ENCODE data around the gene OCA2.
A peak's percentile ranks its signal among the peaks of the same experiment; 100 is the strongest.
"Not testable (repeated sequence)": the region's sequence is repeated elsewhere in the genome, so short reads cannot be mapped to it uniquely, and the experiment has no call there.

Gene OCA2

DNA sequence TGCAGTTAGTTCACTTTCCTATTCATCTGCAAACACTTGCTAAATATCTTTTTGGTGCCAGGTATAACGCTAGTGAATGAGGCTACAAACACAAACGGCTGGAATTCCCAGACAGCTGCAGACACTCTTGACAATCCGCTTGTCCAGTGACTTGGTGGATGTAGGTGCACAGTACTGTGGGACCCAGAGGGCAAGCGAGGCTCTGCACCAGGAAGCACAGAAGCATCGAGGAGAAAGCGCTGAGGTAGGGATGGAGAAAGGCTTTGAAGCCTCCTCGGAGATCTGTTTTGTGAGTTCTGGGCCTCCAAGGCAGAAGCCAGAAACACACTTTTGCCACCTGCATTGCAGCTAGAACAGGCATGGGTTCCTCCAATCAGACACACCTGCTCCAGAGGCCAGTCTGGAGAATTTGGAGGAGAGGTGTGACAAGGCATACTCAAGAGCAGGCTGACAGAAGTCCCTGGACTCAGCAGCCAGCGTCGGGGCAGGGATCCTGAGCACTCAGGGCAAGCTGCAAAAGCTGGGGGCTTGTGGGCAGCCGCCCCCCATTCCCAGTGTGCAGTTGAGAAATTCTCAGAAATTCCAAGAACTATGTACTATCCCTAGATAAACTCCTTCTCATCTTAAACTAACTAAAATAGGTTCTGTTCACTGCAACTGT is 232.5 kb downstream of the OCA2 start:
- DNase-seq = no peak

DNA sequence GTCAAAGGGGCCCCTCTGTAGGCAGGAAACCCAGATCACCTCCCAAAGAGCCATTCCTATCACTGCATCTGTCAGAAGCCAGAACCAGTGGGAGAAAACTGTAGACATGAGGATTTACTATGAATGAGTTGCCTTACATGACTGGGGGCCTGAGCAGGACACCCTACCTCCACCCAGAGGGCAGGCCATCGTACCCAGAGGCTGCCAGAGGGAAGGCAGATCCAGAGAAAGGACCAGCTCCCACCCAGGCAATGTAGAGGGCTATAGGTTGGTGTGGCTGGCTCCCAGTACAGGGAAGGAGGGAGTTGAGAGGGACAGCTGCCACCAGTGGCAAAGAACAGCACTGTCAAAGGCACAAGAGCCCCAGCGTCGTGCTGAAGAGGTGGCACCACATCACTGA is 233.2 kb downstream of the OCA2 start:
- no peak for DNase-seq

DNA sequence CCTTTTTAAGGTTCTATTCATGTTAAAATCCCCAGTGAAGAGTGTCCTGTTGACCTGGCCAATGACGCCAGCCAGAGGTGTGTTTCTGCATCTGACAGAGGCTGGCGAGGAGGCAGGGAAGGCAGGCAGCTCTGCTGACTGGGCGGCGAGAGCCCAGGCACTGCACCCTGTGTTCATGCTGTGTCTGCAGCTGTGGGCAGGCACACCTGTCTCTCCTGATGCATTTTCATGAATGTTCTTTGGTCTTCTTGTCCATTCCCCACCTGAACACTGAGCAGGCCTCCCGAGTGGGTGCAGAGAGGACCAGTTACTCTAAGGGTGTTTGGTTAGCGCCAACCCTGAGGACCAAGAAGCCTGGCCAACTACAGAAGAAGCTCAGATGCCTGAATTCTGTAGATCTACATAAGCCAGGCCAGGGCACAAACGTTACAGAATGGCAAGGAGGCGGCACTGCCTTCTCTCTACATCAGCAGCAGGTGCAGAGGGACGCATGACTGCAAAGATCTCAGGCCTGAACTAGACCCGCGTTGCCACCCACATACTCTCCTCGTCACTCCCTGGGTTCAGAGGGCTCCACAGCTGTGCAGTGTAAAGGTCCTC is 233.7 kb downstream of the OCA2 start:
- no peak for DNase-seq

DNA sequence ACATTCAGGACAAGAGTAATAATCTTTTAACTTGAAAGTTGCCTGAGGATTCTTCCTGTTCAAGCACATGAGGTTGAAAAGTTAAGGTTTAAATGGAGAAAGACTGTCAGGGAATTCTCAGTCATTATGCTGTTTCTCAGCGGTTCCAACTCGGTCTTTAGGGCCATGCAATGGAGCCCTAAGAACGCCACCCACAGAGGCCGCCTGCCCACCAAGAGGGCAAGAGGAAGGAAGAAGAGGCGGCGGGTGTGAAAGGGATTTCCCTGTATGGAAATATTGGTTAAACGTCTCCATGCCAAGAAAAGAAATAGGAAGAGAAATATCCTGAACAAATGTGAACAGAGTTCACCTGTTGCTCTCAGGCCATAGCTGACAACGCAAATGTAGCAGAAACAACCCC is 234.4 kb downstream of the OCA2 start:
- no peak for DNase-seq

DNA sequence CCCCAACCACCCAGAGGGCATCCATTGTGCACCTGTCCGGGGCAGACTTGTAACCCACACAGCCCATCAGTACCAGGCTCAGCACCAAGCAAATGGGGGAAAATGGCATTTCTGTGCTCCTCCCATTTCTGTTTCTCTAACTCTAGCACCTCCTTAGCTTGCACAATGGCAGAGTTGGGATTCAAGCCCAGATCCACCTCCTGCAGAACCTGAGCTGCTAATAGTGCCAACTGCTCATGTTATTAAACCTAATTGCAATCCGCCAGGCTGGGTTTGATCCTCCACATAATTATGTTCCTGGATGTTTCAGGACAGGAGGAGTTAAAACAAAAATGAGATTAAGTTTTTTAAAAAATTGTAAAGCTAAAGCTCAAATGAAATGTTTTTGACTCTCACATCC is 235.0 kb downstream of the OCA2 start:
- no peak for DNase-seq

DNA sequence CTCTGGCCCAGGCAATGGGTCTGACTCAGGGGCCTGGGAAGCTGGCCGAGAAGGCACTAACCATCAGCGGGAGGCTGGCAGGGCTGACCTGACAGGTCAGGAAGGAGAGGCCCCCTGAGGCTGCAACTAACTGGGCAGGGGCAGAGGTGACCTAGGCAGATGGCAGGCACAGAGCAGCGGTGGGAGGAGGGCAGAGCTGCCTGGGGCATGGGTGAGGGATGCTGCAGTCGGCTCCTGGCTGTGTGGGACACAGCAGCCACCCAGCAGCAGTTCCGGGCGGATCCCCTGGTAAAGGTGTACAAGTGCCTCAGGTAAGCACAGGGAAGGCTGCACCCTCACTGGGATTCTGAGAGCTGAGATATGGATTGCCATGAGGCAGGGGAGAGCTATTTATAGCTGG is 236.1 kb downstream of the OCA2 start:
- no peak for DNase-seq

DNA sequence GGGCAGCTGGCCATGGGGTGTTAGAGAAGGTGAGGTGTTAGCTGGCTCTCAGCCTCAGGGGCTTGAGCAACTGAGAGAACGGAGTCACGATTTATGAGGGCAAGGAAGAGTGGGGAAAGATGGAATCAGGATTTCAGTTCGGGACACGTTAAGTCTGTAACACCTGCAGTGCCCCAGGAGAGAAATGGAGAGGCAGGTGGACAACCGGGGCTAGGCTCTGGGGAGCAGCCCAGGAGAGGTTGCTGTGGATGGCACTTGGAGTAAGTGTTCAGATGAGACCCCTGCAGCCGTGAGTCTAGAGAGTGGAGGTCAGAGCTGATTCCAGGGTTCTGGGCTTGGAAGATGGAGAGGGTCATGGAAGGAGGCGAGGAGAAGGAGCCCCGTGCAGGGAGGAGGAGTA is 237.9 kb downstream of the OCA2 start:
- no peak for DNase-seq

DNA sequence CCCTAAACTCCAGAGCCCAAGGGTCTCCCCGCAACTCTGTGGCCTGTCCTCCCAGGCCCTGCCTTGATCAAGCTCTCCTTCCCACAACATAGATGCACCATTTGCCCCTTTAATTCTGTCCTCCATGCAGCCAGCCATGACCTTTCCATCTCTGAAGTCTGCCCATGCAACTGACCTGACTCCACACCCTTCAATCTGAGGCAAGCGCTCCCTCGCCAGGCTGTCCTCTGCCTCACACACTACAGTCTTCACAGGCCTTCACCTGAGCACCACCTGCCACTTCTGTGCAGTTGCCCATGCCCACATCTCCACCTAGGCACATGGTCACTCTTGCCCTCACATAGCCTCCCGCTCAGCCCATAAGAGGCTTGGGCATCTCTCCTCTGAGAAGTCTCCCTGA is 244.0 kb downstream of the OCA2 start:
- no peak for DNase-seq

DNA sequence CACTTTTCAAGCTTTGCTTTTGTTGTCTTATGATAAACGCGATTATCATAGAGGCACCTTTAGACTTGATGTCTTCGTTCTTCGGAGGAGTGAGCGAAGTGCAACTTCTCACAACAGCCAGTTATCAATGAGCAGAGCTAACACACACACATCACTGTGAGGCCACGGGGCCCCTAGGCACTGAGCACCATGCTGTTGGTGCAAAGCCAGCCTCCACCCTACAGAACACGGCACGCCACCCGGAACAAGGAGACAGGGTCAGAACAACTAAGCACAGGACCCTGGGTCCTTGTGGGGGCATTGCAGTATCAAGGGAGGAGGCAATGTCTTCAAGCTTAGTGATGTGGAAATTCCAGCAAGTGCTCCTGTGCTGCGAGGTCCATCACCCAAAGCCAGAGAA is 244.5 kb downstream of the OCA2 start:
- DNase-seq = no peak

DNA sequence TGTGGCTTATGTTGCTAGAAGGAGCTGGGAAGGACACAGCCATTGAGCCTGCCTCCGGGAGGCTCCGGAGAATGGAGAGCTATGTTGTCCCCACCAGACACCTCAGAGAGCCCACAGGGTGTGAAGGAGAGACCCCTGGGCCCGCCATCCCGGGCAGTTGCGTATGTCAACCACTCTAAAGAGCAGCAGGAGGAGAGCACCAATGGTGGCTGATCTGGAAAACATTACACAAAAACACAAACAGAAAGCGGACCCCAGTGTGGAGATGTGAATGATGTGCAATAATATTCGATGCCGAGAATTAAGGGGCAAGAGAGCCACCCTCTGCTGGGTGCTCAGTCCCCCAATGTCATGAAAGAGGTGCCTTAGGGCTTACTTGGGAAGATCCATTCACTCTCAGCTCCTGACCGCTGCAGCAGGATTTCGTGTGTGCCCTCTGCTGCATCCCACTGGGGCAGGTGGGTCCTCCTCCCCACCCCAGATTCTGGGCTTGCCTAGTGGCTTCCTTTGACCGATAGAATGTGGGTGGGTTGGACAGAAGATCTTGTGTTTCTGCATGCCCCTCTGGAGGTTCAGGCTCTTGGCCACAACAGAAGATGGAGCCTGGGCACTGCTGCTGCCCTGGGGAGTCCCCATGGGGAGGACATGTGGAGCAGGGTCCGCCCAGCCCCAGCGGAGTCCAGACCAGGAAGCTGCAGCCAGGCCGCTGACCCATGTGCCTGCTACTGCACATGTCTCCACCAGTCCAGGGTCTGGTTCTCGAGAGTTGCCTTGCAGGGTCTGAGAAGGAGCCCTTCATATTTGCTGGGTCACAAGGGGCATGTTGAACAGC is 245.3 kb downstream of the OCA2 start:
- DNase-seq = no peak

DNA sequence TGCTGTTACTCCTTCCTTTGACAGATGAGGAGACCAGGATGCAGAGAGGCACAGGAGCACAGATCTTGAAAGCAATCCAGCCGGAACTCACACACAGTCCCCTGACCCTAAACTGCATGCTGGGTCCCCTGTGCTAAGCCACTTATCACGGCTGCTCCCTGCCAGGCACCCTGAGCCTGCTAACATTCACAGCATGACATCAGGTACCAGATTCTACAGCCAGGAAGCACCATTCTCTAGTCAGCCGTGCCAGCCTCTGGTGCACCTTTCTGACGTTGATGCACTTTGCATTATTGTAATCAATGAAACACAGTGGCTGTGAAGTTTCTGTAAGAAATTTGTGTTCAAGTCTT is 247.3 kb downstream of the OCA2 start:
- DNase-seq = no peak

DNA sequence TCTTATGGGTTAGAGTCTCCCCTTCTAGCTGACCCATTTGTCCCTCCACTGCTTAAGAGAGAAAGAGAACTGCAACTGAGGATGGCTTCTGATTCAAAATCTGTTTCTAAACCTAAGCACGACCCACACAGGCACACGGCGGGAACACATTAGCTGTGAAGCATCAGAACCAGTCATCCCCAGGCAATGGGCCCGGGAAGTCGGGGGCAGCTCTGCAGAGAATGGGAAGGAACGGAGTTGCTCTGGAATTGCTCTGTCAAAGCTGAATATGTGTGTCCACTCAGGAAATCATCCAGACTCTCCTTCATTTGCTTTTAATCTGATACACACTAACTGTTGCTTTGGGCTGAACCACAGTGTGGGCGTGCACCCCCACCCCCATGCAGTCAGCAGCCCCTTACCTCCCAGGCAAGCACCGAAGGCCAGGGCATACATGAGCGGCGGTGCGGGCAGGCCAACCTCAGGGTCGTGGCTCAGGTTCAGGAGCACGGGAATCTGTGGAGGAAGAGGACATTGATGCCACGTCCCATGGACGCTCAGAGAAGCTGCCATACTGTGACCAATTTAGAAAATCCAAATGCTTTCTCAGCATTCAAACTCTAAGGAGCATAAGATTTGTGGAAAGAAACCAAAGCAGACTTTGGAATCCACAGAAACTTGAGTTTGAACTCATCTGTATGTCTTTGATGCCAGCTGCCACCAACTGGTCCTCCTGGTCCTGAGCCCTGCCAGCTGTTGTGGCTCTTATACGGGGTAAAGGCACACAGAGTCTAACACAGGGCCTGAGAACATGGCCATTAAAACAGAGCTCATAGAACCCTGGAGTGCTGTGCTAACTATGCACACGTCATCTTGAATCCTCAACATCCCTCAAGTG is 247.9 kb downstream of the OCA2 start:
- DNase-seq = no peak

DNA sequence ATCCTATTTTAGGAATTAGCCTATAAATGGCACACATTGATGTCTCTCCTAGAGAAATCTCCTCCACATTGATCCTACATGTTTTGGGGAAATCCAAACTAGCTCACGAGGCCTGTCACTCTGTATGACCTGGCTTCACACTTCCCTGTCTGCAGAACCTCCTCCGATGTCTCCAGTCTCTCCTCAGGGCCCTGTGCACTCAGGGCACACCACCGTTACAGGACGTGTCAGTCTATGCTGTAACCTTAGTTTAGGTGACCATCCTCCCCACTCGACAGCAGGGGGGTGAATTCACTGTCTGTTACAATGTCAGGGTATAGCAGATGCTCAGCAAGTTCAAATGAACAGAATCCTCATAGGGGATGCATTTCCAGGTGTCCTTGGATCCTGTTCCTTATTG is 249.1 kb downstream of the OCA2 start:
- no peak for DNase-seq

DNA sequence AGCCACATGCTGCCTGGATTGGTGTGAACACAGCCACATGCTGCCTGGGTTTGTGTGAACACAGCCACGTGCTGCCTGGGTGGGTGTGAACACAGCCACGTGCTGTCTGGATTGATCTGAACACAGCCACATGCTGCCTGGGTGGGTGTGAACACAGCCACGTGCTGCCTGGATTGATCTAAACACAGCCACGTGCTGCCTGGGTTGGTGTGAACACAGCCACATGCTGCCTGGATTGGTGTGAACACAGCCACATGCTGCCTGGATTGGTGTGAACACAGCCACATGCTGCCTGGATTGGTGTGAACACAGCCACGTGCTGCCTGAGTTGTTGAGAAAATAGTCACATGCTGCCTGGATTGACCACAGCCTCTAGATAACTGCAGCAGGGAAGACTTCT is 250.2 kb downstream of the OCA2 start:
- not testable (repeated sequence) for DNase-seq

DNA sequence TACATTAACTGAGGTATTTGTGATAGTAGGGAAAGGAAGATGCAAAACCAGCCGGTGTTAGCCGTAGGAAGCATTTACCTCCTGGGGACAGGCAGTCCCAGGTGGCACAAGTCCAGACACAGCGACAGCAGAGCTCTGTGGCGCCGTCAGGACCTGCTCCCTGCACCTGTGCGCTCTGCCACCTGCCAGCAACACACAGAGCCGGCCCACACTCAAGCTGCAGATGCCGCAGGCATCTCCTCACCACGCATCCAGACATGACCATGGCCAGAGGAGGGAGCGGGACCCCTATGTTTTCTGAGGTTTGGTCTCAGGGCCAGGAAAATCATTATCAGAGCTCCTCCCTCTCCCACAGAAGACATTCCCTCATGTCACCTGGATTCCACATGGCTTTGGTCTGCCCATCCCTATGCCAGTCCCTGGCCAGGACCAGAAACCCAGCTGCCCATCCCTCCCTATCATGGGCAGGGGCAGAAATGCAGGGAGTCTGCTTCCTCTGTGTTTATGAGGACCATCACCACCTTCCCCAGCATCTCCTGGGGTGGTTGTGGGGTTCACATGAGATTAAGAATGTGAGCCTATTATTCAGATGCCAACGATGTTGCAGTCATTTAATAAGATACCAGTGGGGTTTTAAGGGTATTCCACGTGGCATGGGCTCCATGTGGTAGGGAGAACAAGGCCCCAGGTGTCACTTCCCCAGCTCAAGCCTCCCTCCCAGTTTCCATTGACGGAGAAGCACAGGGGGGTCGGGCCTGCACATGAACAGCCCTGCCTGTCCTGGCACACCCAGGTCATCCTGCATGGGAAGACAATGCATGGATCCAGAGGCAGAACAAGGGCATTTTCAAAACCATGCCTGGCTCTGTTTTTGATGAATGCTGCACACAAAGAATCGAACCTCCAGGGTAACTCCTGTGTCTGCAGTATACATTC is 251.1 kb downstream of the OCA2 start:
- DNase-seq = no peak

DNA sequence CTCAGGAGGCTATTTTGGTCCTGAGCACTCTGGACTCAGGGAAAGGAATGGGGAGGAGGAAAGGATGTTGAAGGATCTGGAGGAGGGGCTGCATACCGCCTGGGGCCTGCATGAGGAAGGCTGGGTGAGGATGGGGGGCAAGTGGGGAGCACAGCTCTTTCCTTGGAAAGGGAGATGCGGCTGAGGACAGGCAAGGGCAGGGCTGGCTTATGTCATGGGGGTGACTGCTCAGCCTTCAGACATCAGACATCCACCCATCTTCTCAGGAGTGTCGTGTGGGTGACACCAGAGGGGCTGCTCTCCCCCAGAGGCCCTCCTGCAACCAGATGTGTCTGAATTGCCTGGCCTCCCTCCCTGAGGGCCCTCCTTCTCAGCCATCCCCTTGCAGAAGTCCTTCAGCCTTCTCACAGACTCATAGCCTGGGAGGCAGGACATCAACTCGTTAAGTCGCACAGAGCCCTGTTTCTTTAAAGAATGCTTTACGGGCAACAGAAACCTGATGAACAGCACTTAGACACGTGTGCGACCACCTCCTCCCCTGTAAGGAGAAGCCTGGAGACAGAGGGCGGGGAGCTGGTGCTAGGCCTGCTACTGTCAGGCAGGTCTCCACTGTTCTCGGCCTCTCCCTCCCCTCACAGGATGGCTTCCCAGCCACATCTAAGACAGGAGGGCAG is 252.3 kb downstream of the OCA2 start:
- no peak for DNase-seq

DNA sequence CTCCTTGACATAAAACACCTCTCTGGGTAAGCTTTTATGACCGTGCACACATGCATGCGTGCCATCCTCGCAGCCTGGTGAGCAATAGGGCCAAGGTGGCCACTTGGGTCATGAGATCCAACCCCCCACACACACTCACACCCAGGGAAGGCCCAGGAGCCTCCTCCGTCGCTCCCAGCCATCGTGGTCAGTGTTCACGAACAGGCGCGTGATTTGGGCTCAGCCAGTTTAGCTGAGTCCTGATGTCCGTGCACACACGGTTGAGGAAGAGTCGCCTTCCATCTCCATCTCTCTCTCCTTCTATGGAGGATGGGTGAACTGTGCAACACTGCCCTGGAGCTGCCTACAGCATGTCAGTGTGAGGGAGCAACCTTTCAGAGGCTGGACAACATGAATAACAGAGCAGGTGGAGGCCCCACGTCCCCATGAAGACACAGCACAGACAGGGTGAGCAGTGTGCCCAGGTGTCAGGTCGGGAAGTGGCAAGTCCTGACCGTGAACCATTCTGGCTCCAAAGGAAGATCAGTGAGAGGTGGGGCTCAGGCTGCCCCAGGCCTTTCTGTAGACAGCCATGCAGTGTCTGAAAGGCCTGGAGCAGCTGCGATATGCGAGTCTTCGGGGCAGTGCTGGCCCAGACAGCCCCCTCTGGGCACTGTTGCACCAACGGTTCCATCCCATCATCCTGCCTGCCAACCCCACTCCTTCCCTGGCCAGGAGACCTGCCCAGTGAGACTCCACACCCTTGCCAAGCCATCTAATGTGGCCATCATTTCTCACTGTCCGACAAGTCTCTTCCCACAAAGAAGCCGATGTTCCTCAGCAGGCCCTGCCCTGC is 253.4 kb downstream of the OCA2 start:
- DNase-seq = no peak

DNA sequence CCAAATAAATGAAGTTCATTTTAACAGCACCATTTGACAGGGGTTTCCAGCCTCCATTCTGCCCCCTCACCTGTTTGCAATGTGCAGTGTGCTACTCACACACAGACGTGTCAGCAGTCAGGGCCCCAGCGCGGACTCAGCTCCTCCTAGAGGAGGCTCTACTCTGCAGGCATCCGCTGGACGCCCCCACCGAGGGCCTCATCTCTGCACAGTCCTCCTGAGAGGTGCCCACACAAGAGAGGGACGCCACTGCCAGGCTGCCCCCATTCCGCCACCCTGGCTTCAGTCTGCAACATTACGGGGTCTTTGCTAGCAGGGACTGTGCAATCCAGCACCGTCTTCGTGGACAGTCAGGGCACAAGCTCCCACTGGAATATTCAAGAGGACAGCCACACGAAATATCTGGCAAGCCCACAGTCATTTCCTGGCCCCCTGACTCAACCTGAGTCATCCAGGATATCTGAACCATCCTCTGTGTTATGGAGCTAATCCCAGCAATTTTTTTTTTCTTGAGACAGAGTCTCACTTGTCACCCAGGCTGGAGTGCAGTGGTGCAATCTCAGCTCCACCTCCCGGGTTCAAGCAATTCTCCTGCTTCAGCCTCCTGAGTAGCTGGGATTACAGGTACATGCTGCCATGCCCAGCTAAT is 255.0 kb downstream of the OCA2 start:
- peak; percentile 54 for DNase-seq

DNA sequence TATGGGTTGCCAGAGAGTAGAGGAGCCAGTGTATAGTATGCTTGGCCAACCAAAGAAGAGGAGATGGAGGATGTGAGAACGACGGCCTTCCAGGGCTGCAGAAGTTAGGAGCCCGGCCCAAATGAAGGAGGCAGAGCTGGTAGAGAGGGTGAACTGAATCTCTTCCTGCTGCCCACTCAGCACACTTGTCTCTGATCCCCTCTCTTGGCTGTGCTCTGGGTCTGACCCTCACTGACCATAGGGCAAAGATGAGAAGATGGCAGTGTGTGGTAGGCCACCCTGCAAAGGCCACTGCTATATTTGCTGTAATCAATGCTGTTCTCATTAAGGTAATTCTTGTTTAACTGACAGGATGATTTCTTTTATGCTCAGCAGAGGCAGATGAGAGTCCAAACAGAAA is 256.0 kb downstream of the OCA2 start:
- DNase-seq = no peak

DNA sequence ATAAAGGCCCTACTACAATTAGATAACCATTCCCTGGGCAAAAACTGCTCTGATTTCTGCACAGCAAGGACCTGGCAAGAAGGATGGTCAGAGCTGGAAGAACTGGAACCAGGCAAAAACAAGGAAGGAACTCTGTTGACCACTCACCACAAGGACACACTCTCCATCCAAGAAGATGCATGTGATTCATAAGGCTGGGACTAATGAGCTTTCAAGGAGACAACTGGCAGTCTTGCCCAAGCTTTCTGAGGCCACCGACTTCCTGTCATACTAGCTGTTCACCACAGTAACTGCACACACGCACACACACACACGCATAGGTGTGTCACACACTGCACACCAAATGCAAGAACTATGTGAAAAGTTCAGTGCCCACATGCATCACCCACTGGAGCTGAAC is 256.6 kb downstream of the OCA2 start:
- DNase-seq = no peak
